ENCODE data around the gene KIF1B.
A peak's percentile ranks its signal among the peaks of the same experiment; 100 is the strongest.

The KIF1B gene

GRCh38 chr1:10209590-10209904 is 823 bp upstream of the KIF1B start:
- peaks cover 24% of the 10 kb centered on the region for H3K4me1 ChIP-seq (ENCODE audit: insufficient read depth, low read length)
- H3K4me2 ChIP-seq (ENCODE audit: insufficient read depth, low read length) = peak overlapping the region; percentile 80
- H3K79me2 ChIP-seq (ENCODE audit: insufficient read depth, low read length) = peaks cover 6% of the 10 kb centered on the region
- H3K9ac ChIP-seq (ENCODE audit: low read depth, low read length) = peak overlapping the region; percentile 83
- H2AFZ ChIP-seq (ENCODE audit: low read depth, low read length) = peak overlapping the region; percentile 83
- no peak overlapping the region for H3K27ac ChIP-seq (ENCODE audit: low read length)
- H3K4me3 ChIP-seq (ENCODE audit: low read depth in 1 of 2, low read length in 2 of 2) = peak overlapping the region; percentile 59 to 65
- no peaks in the 10 kb centered on the region for H3K27me3 ChIP-seq (ENCODE audit: insufficient read depth, low read length, poor library complexity)
- H4K20me1 ChIP-seq (ENCODE audit: insufficient read depth, low read length) = no peaks in the 10 kb centered on the region
- no peaks in the 10 kb centered on the region for H3K9me3 ChIP-seq (ENCODE audit: insufficient read depth, low read length, severe bottlenecking)
- ATAC-seq (ENCODE audit: insufficient read depth, low read depth) = no peak
- no peaks in the 10 kb centered on the region for H3K36me3 ChIP-seq (ENCODE audit: insufficient read depth, low read length)
- no peak for TF ChIP-seq CTCF (IDR thresholded peaks at IDR 0.05; ENCODE audit: borderline replicate concordance, extremely low read depth, low read length, poor library complexity, severe bottlenecking)
- TF ChIP-seq EZH2 (IDR thresholded peaks at IDR 0.05; ENCODE audit: borderline replicate concordance, low read depth, low read length, severe bottlenecking) = no peak
- no peak for DNase-seq

- peak overlapping the region; percentile 61; the same call in 1 of the 2 replicates for H3K27ac ChIP-seq (ENCODE audit: low read length)
These were observed 753 bp downstream of the KIF1B start for GRCh38 chr1:10210841-10211804.

GRCh38 chr1:10211805-10212410 is 1.5 kb downstream of the KIF1B start:
- H4K20me1 ChIP-seq (ENCODE audit: insufficient read depth, low read length) = peaks cover 4% of the 10 kb centered on the region; the same call in 1 of the 2 replicates
- DNase-seq (no peak), ATAC-seq (ENCODE audit: insufficient read depth, low read depth) (no peak)
- no peaks in the 10 kb centered on the region for H3K36me3 ChIP-seq (ENCODE audit: insufficient read depth, low read length)
- H3K27me3 ChIP-seq (ENCODE audit: insufficient read depth, low read length, poor library complexity) = no peaks in the 10 kb centered on the region
- no peak overlapping the region for H2AFZ ChIP-seq (ENCODE audit: low read depth, low read length)
- peaks cover 24% of the 10 kb centered on the region for H3K4me1 ChIP-seq (ENCODE audit: insufficient read depth, low read length)
- peaks cover 10% of the 10 kb centered on the region for H3K79me2 ChIP-seq (ENCODE audit: insufficient read depth, low read length)
- no peaks in the 10 kb centered on the region for H3K9me3 ChIP-seq (ENCODE audit: insufficient read depth, low read length, severe bottlenecking)
- H3K4me3 ChIP-seq (ENCODE audit: low read depth in 1 of 2, low read length in 2 of 2) = peak overlapping the region in 1 of 2 experiments; percentile 65; a peak in 2 of 4 replicates
- no peak for TF ChIP-seq CTCF (IDR thresholded peaks at IDR 0.05; ENCODE audit: borderline replicate concordance, extremely low read depth, low read length, poor library complexity, severe bottlenecking)
- no peak for TF ChIP-seq EZH2 (IDR thresholded peaks at IDR 0.05; ENCODE audit: borderline replicate concordance, low read depth, low read length, severe bottlenecking)
- peak overlapping the region; percentile 80 for H3K4me2 ChIP-seq (ENCODE audit: insufficient read depth, low read length)
- peak overlapping the region; percentile 83; the same call in 1 of the 2 replicates for H3K9ac ChIP-seq (ENCODE audit: low read depth, low read length)
- no peak overlapping the region for H3K27ac ChIP-seq (ENCODE audit: low read length)

More at GRCh38 chr1:10210841-10211804, 753 bp downstream of the KIF1B start:
- Histone ChIP-seq H3K9me3 (ENCODE audit: insufficient read depth, low read length, severe bottlenecking) (no peaks in the 10 kb centered on the region), H3K4me1 (ENCODE audit: insufficient read depth, low read length) (peaks cover 24% of the 10 kb centered on the region), H3K4me3 (ENCODE audit: low read depth in 1 of 2, low read length in 2 of 2) (peak overlapping the region; percentile 17 to 65; a peak in 3 of 4 replicates), H3K27me3 (ENCODE audit: insufficient read depth, low read length, poor library complexity) (no peaks in the 10 kb centered on the region), H3K79me2 (ENCODE audit: insufficient read depth, low read length) (peaks cover 10% of the 10 kb centered on the region), H3K4me2 (ENCODE audit: insufficient read depth, low read length) (peak overlapping the region; percentile 80), H2AFZ (ENCODE audit: low read depth, low read length) (peak overlapping the region; percentile 89), H3K9ac (ENCODE audit: low read depth, low read length) (peak overlapping the region; percentile 83), H3K36me3 (ENCODE audit: insufficient read depth, low read length) (no peaks in the 10 kb centered on the region), H4K20me1 (ENCODE audit: insufficient read depth, low read length) (0 out of 2 replicates have a peak, but pooled peaks cover 4% of the 10 kb centered on the region)
- no peak for TF ChIP-seq EZH2 (IDR thresholded peaks at IDR 0.05; ENCODE audit: borderline replicate concordance, low read depth, low read length, severe bottlenecking)
- TF ChIP-seq CTCF (IDR thresholded peaks at IDR 0.05; ENCODE audit: borderline replicate concordance, extremely low read depth, low read length, poor library complexity, severe bottlenecking) = no peak
- DNase-seq = peak; percentile 17
- ATAC-seq (ENCODE audit: insufficient read depth, low read depth) = no peak
